Peyer's patch (tissue), 4 donors: ENCODE results near the gene RHOF.

Source experiments
- POLR2A ChIP-seq, 2 donors: fragments of 450-650 bp; IDR thresholded peaks; one replicate each; pipeline ENCODE4 v1.5.1; 2017; ENCODE audit warnings: antibody characterized with exemption in 2 of 2, mild to moderate bottlenecking in 2 of 2, moderate library complexity in 2 of 2
- TF ChIP-seq, protein P1 (sequence below), 6 experiments: fragments of 450-650 bp in 4 of 6; fragments of 200-600 bp in 2 of 6; sonication (generic) in 1 of 6; IDR thresholded peaks; one replicate each; pipeline ENCODE4 v1.5.1; 2017 to 2019; ENCODE audit warnings: antibody characterized with exemption in 6 of 6, mild to moderate bottlenecking in 3 of 6, moderate library complexity in 1 of 6

DNA sequence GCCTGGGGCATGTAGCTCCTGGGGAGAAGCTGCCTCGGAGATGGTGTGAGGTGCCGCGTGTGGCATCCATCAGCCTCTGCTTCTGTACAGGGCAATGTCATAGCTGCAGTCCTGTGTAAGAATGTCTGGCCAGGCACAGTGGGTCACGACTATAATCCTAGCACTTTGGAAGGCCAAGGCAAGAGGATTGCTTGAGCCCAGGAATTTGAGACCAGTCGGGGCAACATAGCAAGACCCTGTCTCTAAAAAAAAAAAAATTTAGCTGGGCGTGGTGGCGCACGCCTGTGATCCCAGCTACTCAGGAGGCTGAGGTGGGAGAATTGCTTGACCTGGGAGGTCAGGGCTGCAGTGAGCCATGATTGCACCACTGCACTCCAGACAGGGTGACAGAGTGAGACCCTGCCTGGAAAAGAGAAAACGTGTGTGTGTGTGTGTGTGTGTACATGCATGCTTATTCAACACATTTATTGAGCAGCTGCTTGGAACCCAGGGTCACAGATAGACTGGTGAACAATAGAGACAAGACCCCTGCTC, 24.1 kb downstream of the RHOF start:
- TF ChIP-seq POLR2A (IDR thresholded peaks at IDR 0.05): no peak
- TF ChIP-seq, protein P1, sequence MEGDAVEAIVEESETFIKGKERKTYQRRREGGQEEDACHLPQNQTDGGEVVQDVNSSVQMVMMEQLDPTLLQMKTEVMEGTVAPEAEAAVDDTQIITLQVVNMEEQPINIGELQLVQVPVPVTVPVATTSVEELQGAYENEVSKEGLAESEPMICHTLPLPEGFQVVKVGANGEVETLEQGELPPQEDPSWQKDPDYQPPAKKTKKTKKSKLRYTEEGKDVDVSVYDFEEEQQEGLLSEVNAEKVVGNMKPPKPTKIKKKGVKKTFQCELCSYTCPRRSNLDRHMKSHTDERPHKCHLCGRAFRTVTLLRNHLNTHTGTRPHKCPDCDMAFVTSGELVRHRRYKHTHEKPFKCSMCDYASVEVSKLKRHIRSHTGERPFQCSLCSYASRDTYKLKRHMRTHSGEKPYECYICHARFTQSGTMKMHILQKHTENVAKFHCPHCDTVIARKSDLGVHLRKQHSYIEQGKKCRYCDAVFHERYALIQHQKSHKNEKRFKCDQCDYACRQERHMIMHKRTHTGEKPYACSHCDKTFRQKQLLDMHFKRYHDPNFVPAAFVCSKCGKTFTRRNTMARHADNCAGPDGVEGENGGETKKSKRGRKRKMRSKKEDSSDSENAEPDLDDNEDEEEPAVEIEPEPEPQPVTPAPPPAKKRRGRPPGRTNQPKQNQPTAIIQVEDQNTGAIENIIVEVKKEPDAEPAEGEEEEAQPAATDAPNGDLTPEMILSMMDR (IDR thresholded peaks at IDR 0.05): no peak
